Astrocyte (in vitro differentiated cells and primary cell): Measurements from ENCODE around the gene SLC25A26.

Source experiments
- EZH2 ChIP-seq: IDR thresholded peaks from 2 replicates; pipeline ENCODE4 v1.6.1; 2012; ENCODE audit warnings: mild to moderate bottlenecking, low read length, inconsistent platforms; ENCODE audit not compliant: insufficient read depth
- TF ChIP-seq, protein P1 (sequence below): IDR thresholded peaks from 2 replicates; pipeline ENCODE4 v1.5.1; 2011; ENCODE audit warnings: low read depth, mild to moderate bottlenecking, inconsistent platforms, low read length, moderate library complexity; ENCODE audit not compliant: insufficient read depth

DNA sequence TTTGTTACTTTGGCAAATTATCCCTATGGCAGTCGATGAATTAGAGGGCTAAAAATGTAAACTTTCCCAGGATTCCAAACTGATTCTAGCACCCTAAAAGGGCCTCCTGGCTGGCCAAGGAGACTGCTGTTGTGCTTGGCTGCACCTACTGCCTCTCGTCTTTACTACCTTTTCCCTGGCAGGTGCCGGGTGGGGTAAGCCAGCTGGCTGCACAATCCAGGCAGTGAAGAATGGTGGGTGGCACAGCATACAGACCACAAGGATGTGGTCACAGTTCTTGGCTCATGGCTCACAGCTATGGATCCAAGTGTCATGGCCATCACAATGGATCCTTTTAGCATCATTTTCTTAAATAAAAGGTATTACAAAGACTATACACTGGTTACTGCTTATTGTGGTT, 20.7 kb upstream of the SLC25A26 start:
- TF ChIP-seq, protein P1, sequence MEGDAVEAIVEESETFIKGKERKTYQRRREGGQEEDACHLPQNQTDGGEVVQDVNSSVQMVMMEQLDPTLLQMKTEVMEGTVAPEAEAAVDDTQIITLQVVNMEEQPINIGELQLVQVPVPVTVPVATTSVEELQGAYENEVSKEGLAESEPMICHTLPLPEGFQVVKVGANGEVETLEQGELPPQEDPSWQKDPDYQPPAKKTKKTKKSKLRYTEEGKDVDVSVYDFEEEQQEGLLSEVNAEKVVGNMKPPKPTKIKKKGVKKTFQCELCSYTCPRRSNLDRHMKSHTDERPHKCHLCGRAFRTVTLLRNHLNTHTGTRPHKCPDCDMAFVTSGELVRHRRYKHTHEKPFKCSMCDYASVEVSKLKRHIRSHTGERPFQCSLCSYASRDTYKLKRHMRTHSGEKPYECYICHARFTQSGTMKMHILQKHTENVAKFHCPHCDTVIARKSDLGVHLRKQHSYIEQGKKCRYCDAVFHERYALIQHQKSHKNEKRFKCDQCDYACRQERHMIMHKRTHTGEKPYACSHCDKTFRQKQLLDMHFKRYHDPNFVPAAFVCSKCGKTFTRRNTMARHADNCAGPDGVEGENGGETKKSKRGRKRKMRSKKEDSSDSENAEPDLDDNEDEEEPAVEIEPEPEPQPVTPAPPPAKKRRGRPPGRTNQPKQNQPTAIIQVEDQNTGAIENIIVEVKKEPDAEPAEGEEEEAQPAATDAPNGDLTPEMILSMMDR = no peak
- TF ChIP-seq EZH2 = no peak
